Transverse colon (tissue), 3 donors: Measurements from ENCODE around the gene LYRM7.

Source experiments
- EP300 ChIP-seq: sonication (generic); formaldehyde crosslinking; IDR thresholded peaks from one replicate; pipeline ENCODE4 v1.6.1; 2017; ENCODE audit warnings: antibody characterized with exemption, low read depth
- POLR2A ChIP-seq: fragments of 450-650 bp; IDR thresholded peaks from one replicate; pipeline ENCODE4 v1.6.1; 2016; ENCODE audit warnings: antibody characterized with exemption, mild to moderate bottlenecking, moderate library complexity
- TF ChIP-seq, protein P1 (sequence below), 5 experiments: fragments of 200-600 bp in 3 of 5; fragments of 450-650 bp in 2 of 5; sonication (generic) in 3 of 5; IDR thresholded peaks; 1 replicate in 2 of 5; 2 replicates in 3 of 5; pipeline ENCODE4 v1.5.1; 2016 to 2017; ENCODE audit warnings: antibody characterized with exemption in 5 of 5, inconsistent platforms in 3 of 5, mild to moderate bottlenecking in 2 of 5, moderate library complexity in 1 of 5

DNA sequence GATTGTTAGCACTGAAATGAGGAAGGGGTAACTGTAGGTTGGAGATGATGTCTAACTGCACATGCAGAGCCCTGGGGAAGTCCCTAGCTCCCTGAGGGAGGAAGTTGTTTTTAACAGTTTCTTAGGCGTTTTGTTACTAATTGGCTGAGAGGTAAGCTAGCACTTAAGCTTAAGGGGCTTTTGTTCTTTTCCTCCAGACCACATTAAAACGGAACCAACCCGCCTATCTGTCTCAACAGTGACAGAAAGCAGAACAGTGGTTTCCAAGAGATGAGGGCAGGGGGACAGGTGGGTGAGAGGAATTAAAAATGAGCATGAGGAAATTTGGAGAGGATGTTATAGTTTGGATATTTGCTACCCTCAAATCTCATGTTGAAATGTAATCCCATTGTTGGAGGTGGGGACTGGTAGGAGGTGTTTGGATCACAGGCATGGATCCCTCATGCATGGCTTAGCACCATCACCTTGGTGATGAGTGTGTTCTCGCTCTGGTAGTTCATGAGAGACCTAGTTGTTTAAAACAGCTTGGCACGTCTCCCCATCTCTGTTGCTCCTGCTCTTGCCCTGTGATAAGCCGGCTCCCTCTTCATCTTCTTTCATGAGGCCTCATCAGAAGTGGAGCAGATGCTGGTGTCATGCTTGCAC, 38.9 kb downstream of the LYRM7 start:
- no peak for TF ChIP-seq EP300
- TF ChIP-seq, protein P1, sequence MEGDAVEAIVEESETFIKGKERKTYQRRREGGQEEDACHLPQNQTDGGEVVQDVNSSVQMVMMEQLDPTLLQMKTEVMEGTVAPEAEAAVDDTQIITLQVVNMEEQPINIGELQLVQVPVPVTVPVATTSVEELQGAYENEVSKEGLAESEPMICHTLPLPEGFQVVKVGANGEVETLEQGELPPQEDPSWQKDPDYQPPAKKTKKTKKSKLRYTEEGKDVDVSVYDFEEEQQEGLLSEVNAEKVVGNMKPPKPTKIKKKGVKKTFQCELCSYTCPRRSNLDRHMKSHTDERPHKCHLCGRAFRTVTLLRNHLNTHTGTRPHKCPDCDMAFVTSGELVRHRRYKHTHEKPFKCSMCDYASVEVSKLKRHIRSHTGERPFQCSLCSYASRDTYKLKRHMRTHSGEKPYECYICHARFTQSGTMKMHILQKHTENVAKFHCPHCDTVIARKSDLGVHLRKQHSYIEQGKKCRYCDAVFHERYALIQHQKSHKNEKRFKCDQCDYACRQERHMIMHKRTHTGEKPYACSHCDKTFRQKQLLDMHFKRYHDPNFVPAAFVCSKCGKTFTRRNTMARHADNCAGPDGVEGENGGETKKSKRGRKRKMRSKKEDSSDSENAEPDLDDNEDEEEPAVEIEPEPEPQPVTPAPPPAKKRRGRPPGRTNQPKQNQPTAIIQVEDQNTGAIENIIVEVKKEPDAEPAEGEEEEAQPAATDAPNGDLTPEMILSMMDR (IDR thresholded peaks at IDR 0.05) = no peak
- no peak for TF ChIP-seq POLR2A
